OCI-LY3 (cell line): Measurements from ENCODE around the gene NHLRC2.

ENCODE experiments used
- EZH2phosphoT487 ChIP-seq: fragments of 200-600 bp; shearing (Covaris generic); IDR thresholded peaks from 2 replicates; pipeline ENCODE4 v1.6.1; 2018; ENCODE audit warnings: antibody characterized with exemption, mixed run types, low read depth
- TF ChIP-seq, protein P1 (sequence below): fragments of 200-600, 300-600 bp; sonication (generic); IDR thresholded peaks from 2 replicates; pipeline ENCODE4 v1.5.1; 2014; ENCODE audit warnings: antibody characterized with exemption, low read length, low read depth

GRCh38 chr10:113945687-113946085 lies 91.2 kb downstream of the NHLRC2 start:
- no peak for TF ChIP-seq EZH2phosphoT487
- TF ChIP-seq, protein P1, sequence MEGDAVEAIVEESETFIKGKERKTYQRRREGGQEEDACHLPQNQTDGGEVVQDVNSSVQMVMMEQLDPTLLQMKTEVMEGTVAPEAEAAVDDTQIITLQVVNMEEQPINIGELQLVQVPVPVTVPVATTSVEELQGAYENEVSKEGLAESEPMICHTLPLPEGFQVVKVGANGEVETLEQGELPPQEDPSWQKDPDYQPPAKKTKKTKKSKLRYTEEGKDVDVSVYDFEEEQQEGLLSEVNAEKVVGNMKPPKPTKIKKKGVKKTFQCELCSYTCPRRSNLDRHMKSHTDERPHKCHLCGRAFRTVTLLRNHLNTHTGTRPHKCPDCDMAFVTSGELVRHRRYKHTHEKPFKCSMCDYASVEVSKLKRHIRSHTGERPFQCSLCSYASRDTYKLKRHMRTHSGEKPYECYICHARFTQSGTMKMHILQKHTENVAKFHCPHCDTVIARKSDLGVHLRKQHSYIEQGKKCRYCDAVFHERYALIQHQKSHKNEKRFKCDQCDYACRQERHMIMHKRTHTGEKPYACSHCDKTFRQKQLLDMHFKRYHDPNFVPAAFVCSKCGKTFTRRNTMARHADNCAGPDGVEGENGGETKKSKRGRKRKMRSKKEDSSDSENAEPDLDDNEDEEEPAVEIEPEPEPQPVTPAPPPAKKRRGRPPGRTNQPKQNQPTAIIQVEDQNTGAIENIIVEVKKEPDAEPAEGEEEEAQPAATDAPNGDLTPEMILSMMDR = no peak
